ENCODE data around the gene CFAP90. TPM values are rescaled to one million over a fixed set of nuclear protein-coding genes. Genes with fewer than 3 reads are reported as not detected.

CFAP90 gene
- total and polyA plus RNA-seq, 2 of the 8 experiments (the other 6 are each of a cell fraction or from before 2014, with no cell fraction given), result 0.39 to 0.92 TPM

GRCh38 chr5:7842531-7842930, 8.4 kb downstream of the CFAP90 start:
- Histone ChIP-seq H2BK5ac (ENCODE audit: low read depth, low read length) (no peak overlapping the region), H4K5ac (ENCODE audit: insufficient read length, low read depth, low read length) (no peak overlapping the region), H2AFZ (ENCODE audit: low read length) (no peak overlapping the region), H2BK20ac (ENCODE audit: low read length) (no peak overlapping the region), H2AK5ac (ENCODE audit: low read depth, low read length) (no peak overlapping the region), H3K4me2 (ENCODE audit: insufficient read depth in 1 of 2, low read depth in 2 of 2, low read length in 2 of 2) (no peak overlapping the region), H3K4me1 (replicated peaks in 1 of 4; ENCODE audit: control insufficient read depth in 3 of 4, insufficient read depth in 4 of 4, low read length in 3 of 4) (no peaks in the 10 kb centered on the region), H3K4me3 (ENCODE audit: extremely low read depth in 1 of 4, insufficient read depth in 2 of 4, low read depth in 3 of 4, low read length in 4 of 4) (no peak overlapping the region), H3K4ac (replicated peaks; ENCODE audit: insufficient read length, low read depth, low read length) (no peak overlapping the region), H3K18ac (ENCODE audit: extremely low read depth, low read length) (no peak overlapping the region), H2BK12ac (ENCODE audit: low read depth, low read length) (no peak overlapping the region), H4K8ac (ENCODE audit: extremely low read depth, insufficient read depth, low read length) (no peak overlapping the region), H3K27ac (ENCODE audit: low read depth, low read length) (no peak overlapping the region), H3K9me3 (ENCODE audit: insufficient read depth in 2 of 2, low read depth in 1 of 2, low read length in 1 of 2) (no peaks in the 10 kb centered on the region), H3K36me3 (ENCODE audit: control insufficient read depth in 2 of 4, insufficient read depth in 4 of 4, low read length in 3 of 4) (no peaks in the 10 kb centered on the region), H2BK15ac (ENCODE audit: low read length) (no peak overlapping the region), H2BK120ac (replicated peaks; ENCODE audit: low read depth, low read length) (no peak overlapping the region), H3K23me2 (ENCODE audit: low read depth, low read length) (no peaks in the 10 kb centered on the region), H3K79me2 (ENCODE audit: control insufficient read depth in 1 of 2, insufficient read depth in 2 of 2, low read length in 2 of 2) (no peaks in the 10 kb centered on the region), H3K9ac (replicated peaks in 1 of 4; ENCODE audit: extremely low read depth in 1 of 4, low read depth in 3 of 4, low read length in 3 of 4) (no peak overlapping the region), H4K20me1 (replicated peaks in 1 of 2; ENCODE audit: control insufficient read depth in 1 of 2, insufficient read depth in 2 of 2, low read length in 2 of 2) (no peaks in the 10 kb centered on the region), H3K14ac (ENCODE audit: insufficient read length) (no peak overlapping the region), H3K27me3 (replicated peaks in 1 of 4; ENCODE audit: control insufficient read depth in 3 of 4, extremely low read depth in 1 of 4, insufficient read depth in 3 of 4, low read length in 3 of 4) (no peaks in the 10 kb centered on the region), H4K91ac (replicated peaks; ENCODE audit: insufficient read length, low read length) (no peak overlapping the region), H3K79me1 (ENCODE audit: low read depth, low read length) (no peaks in the 10 kb centered on the region), H3K23ac (ENCODE audit: insufficient read length) (no peak overlapping the region), H3K56ac (replicated peaks; ENCODE audit: insufficient read length, low read depth, low read length) (no peak overlapping the region)
- TF ChIP-seq JUND (IDR thresholded peaks at IDR 0.05; ENCODE audit: low read length) (no peak), CBX5 (IDR thresholded peaks at IDR 0.05; ENCODE audit: low read depth, low read length) (no peak), SRF (IDR thresholded peaks at IDR 0.05; ENCODE audit: low read depth, low read length) (no peak), SUZ12 (IDR thresholded peaks at IDR 0.05; ENCODE audit: low read length) (no peak), RXRA (IDR thresholded peaks at IDR 0.05; ENCODE audit: insufficient read depth, low read depth, low read length) (no peak), HDAC6 (IDR thresholded peaks at IDR 0.05; ENCODE audit: low read depth, low read length) (no peak), EGR1 (IDR thresholded peaks at IDR 0.05; ENCODE audit: borderline replicate concordance, low read depth, low read length) (no peak), BRCA1 (IDR thresholded peaks at IDR 0.05; ENCODE audit: low read depth, low read length) (no peak), GTF2F1 (IDR thresholded peaks at IDR 0.05; ENCODE audit: borderline replicate concordance, low read depth, low read length) (no peak), RNF2 (IDR thresholded peaks at IDR 0.05; ENCODE audit: borderline replicate concordance, low read depth, low read length, missing control alignments, poor library complexity, severe bottlenecking) (no peak), POLR2A (IDR thresholded peaks at IDR 0.05; ENCODE audit: control extremely low read depth in 1 of 2, low read depth in 2 of 2, low read length in 2 of 2) (no peak)
- TF ChIP-seq, protein P1, sequence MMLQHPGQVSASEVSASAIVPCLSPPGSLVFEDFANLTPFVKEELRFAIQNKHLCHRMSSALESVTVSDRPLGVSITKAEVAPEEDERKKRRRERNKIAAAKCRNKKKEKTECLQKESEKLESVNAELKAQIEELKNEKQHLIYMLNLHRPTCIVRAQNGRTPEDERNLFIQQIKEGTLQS (IDR thresholded peaks at IDR 0.05; ENCODE audit: insufficient read depth, low read depth, low read length), result no peak
- WGBS, 2 experiments (ENCODE audit: extremely low coverage in 1 of 2, insufficient coverage in 1 of 2, insufficient read length in 1 of 2, insufficient replicate concordance in 2 of 2, low coverage in 1 of 2, low lambda C conversion rate in 2 of 2, missing lambda C conversion rate in 1 of 2), result 82% methylated on average over 2 of the region's 2 CpGs; no CpG with 5 or more reads in 1 of the 2 experiments
- POLR2A ChIA-PET (ENCODE audit: partially characterized antibody), result no interaction called here
- CTCF ChIA-PET (ENCODE audit: partially characterized antibody), result interaction anchor here (5.7 kb wide), 1 partner anchor 15 kb away, joined by 31 read pairs; no protein-coding TSS in a partner anchor
- DNase-seq (ENCODE audit: low read depth in 1 of 2, low spot score in 2 of 2) (no peak), FAIRE-seq (no peak)
